SK-N-MC (cell line): ENCODE results near the gene SCNN1A.

Source experiments
- EZH2 ChIP-seq: fragments of 200-600 bp; sonication (generic); IDR thresholded peaks from one replicate; pipeline ENCODE4 v1.6.1; 2017; ENCODE audit warnings: antibody characterized with exemption
- FOXP2 ChIP-seq: optimal IDR thresholded peaks from 2 replicates; pipeline ENCODE3; 2011; ENCODE audit warnings: mild to moderate bottlenecking, moderate library complexity; ENCODE audit not compliant: insufficient read depth; ENCODE audit errors: extremely low read length, control extremely low read depth
- POLR2AphosphoS5 ChIP-seq: IDR thresholded peaks from 2 replicates; pipeline ENCODE4 v1.6.1; 2012; ENCODE audit warnings: mild to moderate bottlenecking, low read depth, low read length, borderline replicate concordance

DNA sequence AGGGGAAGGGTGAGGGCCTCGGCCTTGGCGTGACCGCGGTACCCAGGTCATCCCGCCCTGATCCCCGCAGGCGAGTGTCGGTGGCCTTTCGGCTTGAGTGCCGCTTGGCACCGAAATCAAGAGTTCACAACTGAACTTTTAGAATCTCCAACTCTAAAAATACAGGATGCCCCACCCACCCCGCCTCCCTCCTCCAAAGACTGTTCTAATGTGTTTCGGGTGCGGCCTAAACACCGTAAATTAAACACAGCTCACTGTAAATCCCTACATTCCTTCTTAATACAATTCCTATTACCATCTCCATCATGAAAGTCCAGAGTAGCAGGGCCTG is 11.4 kb downstream of the SCNN1A start:
- TF ChIP-seq POLR2AphosphoS5 (no peak), EZH2 (no peak), FOXP2 (no peak)
